Hepatocyte (in vitro differentiated cells): ENCODE measurements around the gene IGFBP1.

ENCODE experiments used
- EZH2 ChIP-seq: fragments of 200-600 bp; sonication (generic); IDR thresholded peaks from 2 replicates; pipeline ENCODE4 v1.6.1; 2016; ENCODE audit warnings: antibody characterized with exemption, mild to moderate bottlenecking, borderline replicate concordance
- TF ChIP-seq, protein P1 (sequence below): fragments of 200-600 bp; sonication (generic); IDR thresholded peaks from 2 replicates; pipeline ENCODE4 v1.5.1; 2016; ENCODE audit warnings: antibody characterized with exemption, mild to moderate bottlenecking; ENCODE audit not compliant: poor library complexity

DNA sequence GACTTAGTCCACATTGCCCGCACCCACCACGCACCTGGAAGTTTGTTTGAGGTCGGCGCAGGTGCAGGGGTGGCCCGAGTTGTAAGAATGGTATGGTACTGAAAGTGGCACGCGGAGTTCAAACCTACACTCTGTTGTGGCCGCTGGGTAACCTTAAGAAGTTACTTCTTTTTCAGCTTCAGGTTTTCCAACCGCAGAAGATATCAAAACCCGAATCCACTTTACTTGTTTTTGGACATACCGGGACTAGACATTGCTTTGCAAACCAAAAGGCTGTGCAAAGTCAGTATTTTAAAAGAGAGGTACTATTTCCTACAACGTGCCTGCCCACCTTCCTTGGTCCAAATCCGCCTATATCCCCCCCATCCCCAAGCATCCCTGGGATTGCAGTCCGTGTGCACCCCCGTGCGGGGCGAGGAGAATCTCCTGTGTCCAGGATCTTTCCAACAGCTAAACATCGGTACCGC lies 31.7 kb downstream of the IGFBP1 start:
- TF ChIP-seq, protein P1, sequence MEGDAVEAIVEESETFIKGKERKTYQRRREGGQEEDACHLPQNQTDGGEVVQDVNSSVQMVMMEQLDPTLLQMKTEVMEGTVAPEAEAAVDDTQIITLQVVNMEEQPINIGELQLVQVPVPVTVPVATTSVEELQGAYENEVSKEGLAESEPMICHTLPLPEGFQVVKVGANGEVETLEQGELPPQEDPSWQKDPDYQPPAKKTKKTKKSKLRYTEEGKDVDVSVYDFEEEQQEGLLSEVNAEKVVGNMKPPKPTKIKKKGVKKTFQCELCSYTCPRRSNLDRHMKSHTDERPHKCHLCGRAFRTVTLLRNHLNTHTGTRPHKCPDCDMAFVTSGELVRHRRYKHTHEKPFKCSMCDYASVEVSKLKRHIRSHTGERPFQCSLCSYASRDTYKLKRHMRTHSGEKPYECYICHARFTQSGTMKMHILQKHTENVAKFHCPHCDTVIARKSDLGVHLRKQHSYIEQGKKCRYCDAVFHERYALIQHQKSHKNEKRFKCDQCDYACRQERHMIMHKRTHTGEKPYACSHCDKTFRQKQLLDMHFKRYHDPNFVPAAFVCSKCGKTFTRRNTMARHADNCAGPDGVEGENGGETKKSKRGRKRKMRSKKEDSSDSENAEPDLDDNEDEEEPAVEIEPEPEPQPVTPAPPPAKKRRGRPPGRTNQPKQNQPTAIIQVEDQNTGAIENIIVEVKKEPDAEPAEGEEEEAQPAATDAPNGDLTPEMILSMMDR = no peak
- TF ChIP-seq EZH2 = no peak
